Measurements from ENCODE around the gene APPBP2. TPM values are rescaled to one million over a fixed set of nuclear protein-coding genes. Genes with fewer than 3 reads are reported as not detected.

Gene APPBP2
- total RNA-seq, 1 experiment from 2014 or later, result 33.1 TPM

- Mint-ChIP-seq H3K27me3 (ENCODE audit: insufficient read depth, unreplicated experiment) (no peaks in the 10 kb centered on the region), H3K27ac (ENCODE audit: low read depth, unreplicated experiment) (no peak overlapping the region), H3K36me3 (ENCODE audit: insufficient read depth, unreplicated experiment) (no peaks in the 10 kb centered on the region), H3K4me1 (ENCODE audit: insufficient read depth, unreplicated experiment) (no peaks in the 10 kb centered on the region), H3K9me3 (ENCODE audit: unreplicated experiment) (no peaks in the 10 kb centered on the region), H3K4me3 (ENCODE audit: unreplicated experiment) (no peak overlapping the region)
- no TSS peak for BruUV-seq (replicated peaks)
- no peak for TF ChIP-seq CTCF (IDR thresholded peaks at IDR 0.05; ENCODE audit: unreplicated experiment)
- CTCF ChIA-PET, result interaction anchor here (1.0 to 1.2 kb wide), 2 partner anchors 9 to 265 kb away, joined by 3 to 7 read pairs; no protein-coding TSS in a partner anchor
- intact Hi-C loops (cut with micrococcal nuclease), result no loop called here
- POLR2A ChIA-PET, result no interaction called here
- no peak for DNase-seq (ENCODE audit: unreplicated experiment)
Observed at GRCh38 chr17:60406887-60407286, 119.2 kb downstream of the APPBP2 start.

DNA sequence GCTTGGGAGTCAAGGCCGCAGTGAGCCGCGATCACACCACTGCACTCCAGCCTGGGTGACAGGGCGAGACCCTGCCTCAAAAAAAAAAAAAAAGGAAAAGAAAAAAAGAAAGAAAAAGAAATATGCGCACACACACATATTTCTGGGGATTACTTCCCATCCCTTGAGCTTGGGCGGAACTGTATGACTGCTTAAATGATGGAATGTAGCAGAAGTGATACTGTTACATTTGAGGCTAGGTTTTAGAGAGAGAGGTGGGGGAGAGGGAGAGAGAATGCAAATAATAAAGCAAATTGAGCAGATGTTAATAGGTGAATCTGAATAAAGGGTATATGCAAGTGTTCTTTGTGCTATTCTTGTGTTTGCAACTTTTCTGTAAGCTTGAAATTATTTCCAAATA is 122.1 kb downstream of the APPBP2 start:
- ChIA-PET CTCF (interaction anchor here (0.5 kb wide), 1 partner anchor 89 kb away, joined by 4 read pairs; no protein-coding TSS in a partner anchor), POLR2A (interaction anchor here (0.6 kb wide), 1 partner anchor 13 kb away, joined by 3 read pairs; no protein-coding TSS in a partner anchor)
- no peaks in the 10 kb centered on the region for H3K9me3 Mint-ChIP-seq (ENCODE audit: unreplicated experiment)
- no peaks in the 10 kb centered on the region for H3K36me3 Mint-ChIP-seq (ENCODE audit: insufficient read depth, unreplicated experiment)
- DNase-seq (ENCODE audit: unreplicated experiment), result no peak
- no peaks in the 10 kb centered on the region for H3K4me1 Mint-ChIP-seq (ENCODE audit: insufficient read depth, unreplicated experiment)
- intact Hi-C loops (cut with micrococcal nuclease), result no loop called here
- H3K4me3 Mint-ChIP-seq (ENCODE audit: unreplicated experiment), result no peak overlapping the region
- no peaks in the 10 kb centered on the region for H3K27me3 Mint-ChIP-seq (ENCODE audit: insufficient read depth, unreplicated experiment)
- no peak for TF ChIP-seq CTCF (IDR thresholded peaks at IDR 0.05; ENCODE audit: unreplicated experiment)
- H3K27ac Mint-ChIP-seq (ENCODE audit: low read depth, unreplicated experiment), result no peak overlapping the region
- no TSS peak for BruUV-seq (replicated peaks)

GRCh38 chr17:60403523-60403810 is 122.6 kb downstream of the APPBP2 start:
- Mint-ChIP-seq H3K4me3 (ENCODE audit: unreplicated experiment) (no peak overlapping the region), H3K27me3 (ENCODE audit: insufficient read depth, unreplicated experiment) (no peaks in the 10 kb centered on the region), H3K9me3 (ENCODE audit: unreplicated experiment) (no peaks in the 10 kb centered on the region), H3K27ac (ENCODE audit: low read depth, unreplicated experiment) (no peak overlapping the region), H3K36me3 (ENCODE audit: insufficient read depth, unreplicated experiment) (no peaks in the 10 kb centered on the region), H3K4me1 (ENCODE audit: insufficient read depth, unreplicated experiment) (no peaks in the 10 kb centered on the region)
- ChIA-PET POLR2A (no interaction called here), CTCF (no interaction called here)
- intact Hi-C loops (cut with micrococcal nuclease), result no loop called here
- BruUV-seq (replicated peaks), result no TSS peak
- TF ChIP-seq CTCF (IDR thresholded peaks at IDR 0.05; ENCODE audit: unreplicated experiment), result no peak
- no peak for DNase-seq (ENCODE audit: unreplicated experiment)

GRCh38 chr17:60401819-60402218 is 124.2 kb downstream of the APPBP2 start:
- H3K9me3 Mint-ChIP-seq (ENCODE audit: unreplicated experiment), result no peaks in the 10 kb centered on the region
- no peak overlapping the region for H3K27ac Mint-ChIP-seq (ENCODE audit: low read depth, unreplicated experiment)
- POLR2A ChIA-PET, result no interaction called here
- DNase-seq (ENCODE audit: unreplicated experiment), result no peak
- H3K36me3 Mint-ChIP-seq (ENCODE audit: insufficient read depth, unreplicated experiment), result no peaks in the 10 kb centered on the region
- H3K4me3 Mint-ChIP-seq (ENCODE audit: unreplicated experiment), result no peak overlapping the region
- CTCF ChIA-PET, result interaction anchor here (0.9 to 1.6 kb wide), 2 partner anchors 10 to 27 kb away, joined by 4 read pairs; partner anchors contain the start of gene USP32
- no TSS peak for BruUV-seq (replicated peaks)
- H3K4me1 Mint-ChIP-seq (ENCODE audit: insufficient read depth, unreplicated experiment), result no peaks in the 10 kb centered on the region
- no peaks in the 10 kb centered on the region for H3K27me3 Mint-ChIP-seq (ENCODE audit: insufficient read depth, unreplicated experiment)
- TF ChIP-seq CTCF (IDR thresholded peaks at IDR 0.05; ENCODE audit: unreplicated experiment), result no peak
- intact Hi-C loops (cut with micrococcal nuclease), result no loop called here

Data from MCF 10A (cell line).